ENCODE results near the gene CPVL.

Gene CPVL

GRCh38 chr7:29000717-29001076 lies 145.6 kb downstream of the CPVL start:
- no peak for DNase-seq (ENCODE audit: low read depth)

DNA sequence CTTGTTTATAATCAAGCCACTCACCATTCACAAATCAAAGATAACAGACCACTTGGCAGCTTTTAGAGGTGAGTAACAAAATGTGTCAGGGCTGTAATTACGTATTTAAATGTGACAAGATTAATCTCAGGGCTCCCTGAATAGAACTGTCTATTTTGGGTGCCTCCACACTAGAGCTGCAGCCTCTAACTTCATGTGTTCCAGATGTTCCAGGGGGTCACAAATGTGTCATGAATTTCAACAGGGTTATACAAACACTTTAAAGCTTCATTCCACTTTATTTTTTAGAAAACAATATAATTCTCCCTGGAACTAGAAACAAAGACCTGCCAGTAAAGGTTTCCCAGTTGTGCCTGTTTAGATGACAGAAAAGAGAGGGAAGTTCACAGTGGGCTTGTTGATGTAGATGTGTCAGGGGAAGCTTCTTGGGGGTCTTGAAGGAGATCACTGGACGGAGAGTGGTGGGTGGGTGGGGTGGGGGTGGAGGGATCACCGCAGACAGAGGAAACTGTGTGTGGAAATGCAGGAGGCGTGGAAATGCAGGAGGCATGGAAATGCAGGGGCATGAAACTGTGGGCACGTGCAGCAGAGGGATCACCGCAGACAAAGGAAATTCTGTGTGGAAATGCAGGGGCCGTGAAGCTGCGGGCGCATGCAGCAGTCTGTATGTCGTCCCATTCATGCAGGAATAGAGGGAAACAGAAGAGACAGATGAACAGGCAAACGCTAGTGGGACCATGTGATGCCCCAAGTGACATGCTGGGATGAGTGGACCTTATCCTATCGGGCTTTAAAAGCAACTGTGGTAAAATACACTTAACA lies 146.2 kb downstream of the CPVL start:
- DNase-seq (ENCODE audit: low read depth), result no peak

GRCh38 chr7:28999427-28999826 lies 146.9 kb downstream of the CPVL start:
- DNase-seq (ENCODE audit: low read depth), result no peak

DNA sequence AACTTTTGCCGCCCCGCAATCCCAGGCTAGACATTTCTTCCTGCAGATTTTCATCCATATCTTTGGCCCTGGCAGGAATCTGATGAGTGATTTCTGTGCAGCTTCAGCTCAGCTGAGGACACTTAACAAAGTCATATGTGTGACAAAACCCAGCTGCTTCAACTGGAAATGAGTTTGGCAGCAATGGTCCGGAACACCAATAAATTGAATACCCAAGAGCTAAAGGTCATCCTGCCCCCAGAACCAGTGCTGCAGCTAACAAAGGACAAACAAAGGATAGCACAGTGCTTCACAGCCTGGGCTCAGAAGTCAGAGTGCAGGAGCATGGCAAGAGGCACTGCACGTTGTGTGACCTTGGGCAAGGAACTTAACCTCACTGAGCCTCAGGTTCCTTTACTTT lies 148.2 kb downstream of the CPVL start:
- DNase-seq (ENCODE audit: low read depth), result no peak

GRCh38 chr7:28996836-28997235 lies 149.5 kb downstream of the CPVL start:
- DNase-seq (ENCODE audit: low read depth), result no peak

DNA sequence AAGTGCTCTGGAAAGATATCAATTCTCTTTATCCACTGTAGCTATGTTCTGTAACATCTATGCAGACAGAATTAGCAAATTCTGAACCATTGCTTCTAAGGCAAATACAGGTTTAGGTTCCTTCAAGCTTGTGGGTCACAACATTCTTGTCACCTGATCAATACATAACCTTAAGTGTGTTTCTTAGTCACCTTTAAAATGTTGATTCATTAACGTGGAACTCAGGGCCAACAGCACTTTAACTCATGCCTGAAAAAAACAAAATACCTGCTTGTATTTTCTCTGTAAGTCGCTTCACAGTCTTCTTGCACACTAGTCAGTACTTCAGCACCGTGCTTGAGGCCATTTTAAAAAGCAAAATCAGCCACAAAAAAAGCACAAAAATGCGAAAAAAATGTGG lies 153.0 kb downstream of the CPVL start:
- DNase-seq (ENCODE audit: low read depth), result no peak

DNA sequence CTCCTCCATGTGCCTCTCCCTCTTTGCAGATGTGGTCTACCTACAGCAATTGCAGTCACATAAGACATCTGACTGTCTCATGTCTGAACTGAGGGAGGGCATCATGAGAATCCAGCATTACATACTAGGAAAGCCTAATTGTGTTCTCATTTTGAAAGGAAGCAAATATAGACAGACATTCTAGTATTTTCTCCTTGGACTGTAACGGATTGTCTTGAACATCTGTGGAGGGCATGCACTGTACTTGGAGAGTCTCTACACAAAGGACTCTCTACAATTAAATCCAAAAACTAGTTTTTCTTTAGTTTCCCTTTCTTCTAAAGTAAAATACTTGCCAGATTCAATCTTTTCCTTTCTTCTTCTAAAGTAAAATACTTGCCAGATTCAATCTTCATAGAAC lies 153.5 kb downstream of the CPVL start:
- DNase-seq (ENCODE audit: low read depth), result no peak

- no peak for DNase-seq (ENCODE audit: low read depth)
Observed at GRCh38 chr7:28990200-28990960, 156.0 kb downstream of the CPVL start.

DNA sequence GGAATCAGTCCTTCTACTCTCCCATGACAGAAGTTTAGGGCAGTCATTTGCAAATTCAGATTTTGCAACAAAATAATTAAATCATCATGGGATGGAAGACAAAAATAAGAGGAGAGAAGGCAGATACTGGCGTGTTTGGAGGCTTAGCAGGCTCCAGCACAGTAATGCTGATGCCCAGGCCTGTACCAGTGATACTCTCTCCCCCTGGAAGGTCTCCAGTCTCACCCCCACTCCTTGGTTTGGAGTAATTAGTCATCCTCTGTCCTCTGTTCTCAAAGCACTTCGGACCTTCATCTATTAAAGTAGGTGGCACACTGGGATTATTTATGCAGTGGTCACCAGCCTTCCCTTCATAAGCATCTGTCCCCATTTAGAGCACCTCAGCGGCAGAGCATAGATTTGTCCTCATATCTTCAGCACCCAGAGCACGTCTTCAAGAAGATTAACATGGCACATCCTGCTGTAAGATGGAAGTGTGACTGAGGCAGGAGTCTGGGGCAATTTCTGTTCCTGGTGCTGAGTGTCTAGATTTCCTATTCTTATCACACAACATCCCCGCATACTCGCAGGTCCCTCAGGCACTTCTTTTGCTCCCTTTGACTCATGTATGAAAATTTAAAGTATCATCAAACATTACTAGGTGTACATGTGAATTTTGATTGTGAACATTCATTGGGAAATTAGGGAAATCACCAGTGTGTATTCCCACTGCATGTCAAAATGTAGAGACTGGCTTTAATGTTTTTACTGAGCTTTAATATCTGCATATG lies 156.9 kb downstream of the CPVL start:
- no peak for DNase-seq (ENCODE audit: low read depth)

DNA sequence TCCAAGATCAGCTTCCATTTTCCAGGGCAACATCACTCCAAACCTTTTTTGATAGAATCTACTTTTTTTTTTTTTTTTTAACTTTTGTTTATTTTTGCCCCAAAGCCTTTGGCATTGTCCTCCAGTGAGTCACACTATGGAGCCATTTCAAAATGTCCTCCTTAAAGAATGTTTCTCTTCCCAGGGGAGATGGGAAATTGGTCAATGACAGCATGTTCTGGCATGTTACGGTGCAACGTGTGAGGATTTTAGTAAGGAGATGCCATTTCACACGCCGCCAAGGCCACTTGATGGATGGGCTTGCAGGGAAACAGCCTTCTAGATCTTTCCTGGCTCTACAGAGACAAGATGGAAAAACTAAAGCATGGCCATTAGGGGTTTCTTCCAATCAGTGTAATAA lies 157.5 kb downstream of the CPVL start:
- no peak for DNase-seq (ENCODE audit: low read depth)

GRCh38 chr7:28988091-28988490 lies 158.2 kb downstream of the CPVL start:
- no peak for DNase-seq (ENCODE audit: low read depth)

GRCh38 chr7:28986765-28987110 lies 159.6 kb downstream of the CPVL start:
- no peak for DNase-seq (ENCODE audit: low read depth)

GRCh38 chr7:28986028-28986764 lies 160.1 kb downstream of the CPVL start:
- no peak for DNase-seq (ENCODE audit: low read depth)

- DNase-seq (ENCODE audit: low read depth), result no peak
Observed at GRCh38 chr7:28984631-28985030, 161.7 kb downstream of the CPVL start.

DNA sequence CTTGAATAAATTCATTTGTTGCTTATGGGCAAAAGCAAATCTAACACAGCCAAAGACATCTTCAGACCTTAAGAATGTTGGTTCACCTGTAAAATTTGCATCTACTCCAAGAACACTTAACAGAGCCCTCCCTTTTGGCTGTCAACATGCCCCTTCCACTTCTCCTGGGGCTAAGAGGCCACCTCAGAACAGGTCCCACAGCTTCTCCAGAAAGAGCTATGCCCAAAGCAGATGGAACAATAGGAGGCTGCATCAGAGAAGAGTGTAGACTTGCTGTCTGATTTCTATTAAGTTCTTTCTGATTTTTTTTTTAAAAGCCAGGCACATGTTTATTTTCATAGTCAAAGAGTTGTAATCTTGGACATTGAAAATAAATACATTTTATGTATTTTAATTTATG lies 162.1 kb downstream of the CPVL start:
- DNase-seq (ENCODE audit: low read depth), result no peak

DNA sequence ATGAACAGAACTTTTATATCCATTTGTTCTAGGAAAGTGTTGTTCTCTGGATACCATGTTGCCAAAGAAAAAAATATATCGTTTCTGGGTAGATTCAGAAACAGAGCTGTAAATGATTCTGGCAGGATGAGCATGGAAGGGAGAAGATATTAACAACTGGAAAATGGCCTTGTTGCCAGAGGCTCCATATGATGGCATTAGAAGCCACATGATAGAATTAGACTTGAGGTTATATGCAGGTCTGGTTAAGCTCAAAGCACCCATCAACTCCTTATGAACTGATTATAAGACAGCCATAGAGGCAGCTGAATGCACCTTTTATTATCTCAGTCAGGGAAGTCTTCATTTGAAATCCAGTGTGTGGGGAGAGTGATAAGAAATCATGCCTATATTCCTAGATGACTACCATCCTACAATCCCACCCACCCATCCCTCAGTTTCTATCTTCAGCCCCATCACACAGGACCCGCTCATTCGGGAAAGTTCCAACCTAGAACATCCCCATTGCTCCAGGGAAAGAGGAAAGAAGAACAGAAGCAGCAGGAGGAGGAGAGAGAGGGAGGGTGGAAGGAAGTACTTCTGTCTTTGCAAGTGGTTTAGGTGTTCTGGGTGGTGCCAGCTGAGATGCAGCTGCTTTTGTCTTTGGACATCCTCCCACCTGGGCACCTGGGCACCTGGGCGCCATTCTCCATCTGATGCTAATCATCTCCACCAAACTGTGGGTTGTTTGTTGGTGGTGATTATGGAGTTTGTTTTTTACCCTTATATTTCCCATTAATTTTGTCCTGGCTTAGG lies 162.7 kb downstream of the CPVL start:
- no peak for DNase-seq (ENCODE audit: low read depth)

- DNase-seq (ENCODE audit: low read depth), result no peak
Observed at GRCh38 chr7:28981161-28981465, 165.2 kb downstream of the CPVL start.

DNA sequence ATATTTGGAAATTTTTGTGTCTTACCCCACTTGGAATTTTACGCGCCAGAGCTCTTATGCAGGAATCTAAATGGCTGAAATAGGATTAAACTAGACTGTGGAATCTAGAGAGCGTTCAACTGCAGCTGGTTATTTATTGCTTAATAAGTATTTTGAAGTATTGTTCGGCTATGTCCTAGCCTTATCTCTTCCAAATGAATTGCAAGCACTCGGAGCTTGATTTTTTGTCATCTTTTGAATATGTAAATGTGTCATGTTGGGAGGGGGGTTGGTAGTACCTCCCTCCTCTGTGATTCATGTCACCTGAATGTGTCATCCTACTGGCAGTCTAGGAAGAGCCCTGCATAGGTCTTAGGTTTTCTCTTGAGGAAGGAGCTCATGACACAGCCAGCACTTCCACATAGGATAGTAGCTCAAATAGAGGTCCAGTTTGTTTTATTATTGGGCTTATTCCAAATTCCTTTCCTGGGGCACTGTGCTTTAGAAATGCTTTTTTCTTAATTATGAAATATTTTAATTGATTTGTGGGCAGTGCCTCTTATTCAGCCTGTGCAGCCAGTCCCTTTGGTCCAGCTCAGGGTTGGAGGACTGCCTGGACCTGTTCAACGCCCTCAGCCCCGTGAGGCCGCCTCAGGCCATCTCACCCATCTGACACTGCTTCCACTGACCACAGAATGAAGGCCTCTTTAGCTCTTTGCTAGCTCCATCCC lies 165.7 kb downstream of the CPVL start:
- no peak for DNase-seq (ENCODE audit: low read depth)

DNA sequence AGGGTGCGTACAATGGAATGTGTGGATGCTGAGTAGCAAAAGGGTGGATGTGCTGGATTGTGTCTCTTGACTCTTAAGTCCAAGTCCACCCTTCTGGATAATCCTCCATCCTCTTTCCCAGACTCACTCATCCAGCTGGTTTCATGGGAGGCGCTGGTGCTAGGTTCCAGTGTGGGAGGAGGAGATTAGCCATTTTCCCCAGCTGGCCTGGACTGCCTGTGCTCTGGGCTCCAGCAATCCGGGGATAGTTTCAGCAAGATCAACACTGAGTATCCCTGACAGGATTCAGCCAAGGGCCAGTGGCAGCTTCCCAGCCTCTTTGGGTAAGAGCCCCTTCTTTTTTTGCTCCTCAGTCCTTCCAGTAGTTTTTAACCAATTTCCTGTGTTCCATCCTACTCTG lies 166.6 kb downstream of the CPVL start:
- DNase-seq (ENCODE audit: low read depth), result no peak

DNA sequence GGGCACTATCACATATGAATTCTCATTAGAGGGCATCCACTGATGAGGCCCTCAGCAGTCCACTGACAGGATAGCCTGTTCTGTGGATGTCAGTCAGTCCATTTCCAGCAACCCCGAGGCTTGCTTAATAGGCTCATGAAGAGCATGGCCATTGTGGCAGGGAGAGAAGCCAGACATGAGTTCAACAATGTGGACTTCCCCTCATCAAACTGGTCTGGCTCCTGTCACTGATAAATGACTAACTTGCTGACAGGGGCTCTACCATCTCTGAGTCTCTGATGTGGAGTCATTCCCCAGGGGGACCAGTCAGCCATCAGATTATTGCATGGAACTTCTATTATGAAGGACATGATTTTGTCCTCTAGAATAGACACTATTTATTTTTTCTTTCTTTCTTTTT lies 168.5 kb downstream of the CPVL start:
- no peak for DNase-seq (ENCODE audit: low read depth)

DNA sequence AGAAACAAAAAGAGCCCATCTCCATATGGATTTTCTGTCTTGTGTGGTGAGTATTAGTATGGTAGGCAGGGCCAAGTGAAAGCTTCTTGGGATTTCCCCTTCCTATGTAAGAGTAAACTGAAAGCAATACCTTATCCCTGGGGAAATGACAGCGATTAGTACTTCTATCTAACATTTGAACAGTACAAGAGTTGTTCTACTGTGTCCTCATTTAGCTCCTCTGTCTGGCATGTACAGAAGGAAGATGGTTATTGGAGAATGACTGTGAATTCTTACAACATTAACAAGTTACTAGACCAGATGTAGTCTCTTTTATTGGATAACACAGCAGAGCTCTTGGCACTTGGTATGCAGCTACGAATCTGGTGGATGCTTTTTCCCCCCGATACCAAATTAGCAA lies 170.3 kb downstream of the CPVL start:
- DNase-seq (ENCODE audit: low read depth), result no peak
